ENCODE results near the gene OSBPL5.

The OSBPL5 gene

GRCh38 chr11:3197878-3198528 lies 32.9 kb upstream of the OSBPL5 start:
- no peak for DNase-seq (ENCODE audit: extremely low read depth in 1 of 2, low read depth in 1 of 2)

GRCh38 chr11:3197044-3197695 lies 32.1 kb upstream of the OSBPL5 start:
- no peak for DNase-seq (ENCODE audit: extremely low read depth in 1 of 2, low read depth in 1 of 2)

- DNase-seq (ENCODE audit: extremely low read depth in 1 of 2, low read depth in 1 of 2), result no peak
Measured at GRCh38 chr11:3196161-3197043, 31.3 kb upstream of the OSBPL5 start.

GRCh38 chr11:3195251-3196160 lies 30.4 kb upstream of the OSBPL5 start:
- DNase-seq (ENCODE audit: extremely low read depth in 1 of 2, low read depth in 1 of 2), result no peak

DNA sequence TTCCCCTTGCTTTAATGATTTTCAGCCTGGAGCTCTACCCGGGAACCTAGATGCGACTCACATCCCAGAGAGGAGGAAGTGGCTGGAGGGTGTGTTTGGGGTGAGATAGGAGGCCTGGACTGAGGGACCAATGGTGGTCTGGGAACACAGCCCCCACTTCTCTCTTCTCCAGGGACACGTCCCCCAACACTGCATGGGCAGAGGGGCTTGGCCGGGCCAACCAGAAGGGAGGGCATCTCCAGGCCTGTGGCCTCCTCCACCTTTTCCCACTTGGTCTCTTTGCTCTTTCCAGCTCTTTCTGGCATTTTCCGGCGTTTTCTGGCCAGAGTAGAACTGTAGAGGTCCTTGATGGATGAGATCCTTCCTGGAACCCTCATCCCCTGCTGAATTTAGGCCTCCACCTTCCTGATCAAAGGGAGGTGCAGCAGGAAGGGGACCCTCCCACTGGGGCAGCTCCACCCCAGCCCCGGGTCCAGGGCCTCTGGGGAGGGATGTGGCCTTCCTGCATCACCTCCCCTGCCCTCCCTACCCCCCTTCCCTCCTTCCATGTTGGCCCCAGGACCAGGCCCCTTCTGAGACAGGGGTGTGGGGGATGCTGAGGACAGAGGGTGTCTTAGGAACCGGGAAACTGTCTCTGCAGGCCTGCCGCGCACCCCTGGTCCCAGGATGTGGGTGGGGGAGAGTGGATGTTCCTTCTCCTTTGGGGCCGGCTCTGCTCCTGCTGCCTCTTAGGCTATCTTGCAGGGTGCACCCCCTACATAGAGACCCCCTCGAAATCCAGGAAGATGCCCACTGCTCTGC lies 29.1 kb upstream of the OSBPL5 start:
- DNase-seq (ENCODE audit: extremely low read depth in 1 of 2, low read depth in 1 of 2), result no peak

DNA sequence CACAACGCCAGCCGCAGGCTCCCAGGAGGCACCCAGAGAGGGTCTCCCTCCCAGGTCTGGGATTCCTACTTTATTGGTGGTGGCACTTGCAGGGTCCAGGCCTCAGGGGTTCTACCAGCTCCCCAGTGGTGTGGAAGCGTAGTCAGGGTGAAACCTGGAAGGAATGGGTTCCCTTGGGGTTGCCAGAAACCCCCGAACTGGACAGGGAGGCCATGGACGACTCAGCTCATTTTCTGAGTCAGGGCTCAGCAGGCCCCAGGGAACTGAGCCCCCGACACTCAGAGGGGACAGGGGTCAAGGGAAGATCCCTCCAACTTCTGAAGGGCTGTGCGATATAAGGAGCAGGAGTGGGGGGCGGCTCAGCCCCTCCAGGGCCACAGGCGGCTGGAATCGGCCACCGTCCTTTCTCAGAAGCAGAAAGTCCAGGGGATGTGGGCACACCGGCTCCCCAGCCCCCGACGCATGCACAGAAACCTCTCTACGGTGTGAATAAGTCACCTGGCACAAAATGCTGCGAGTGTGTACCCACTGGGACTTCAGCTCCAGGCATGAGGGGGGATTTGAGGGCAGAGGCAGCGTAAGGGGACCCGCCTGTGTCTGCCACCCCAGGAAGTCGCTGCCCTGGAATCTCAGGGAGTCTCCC lies 28.4 kb upstream of the OSBPL5 start:
- no peak for DNase-seq (ENCODE audit: extremely low read depth in 1 of 2, low read depth in 1 of 2)

GRCh38 chr11:3192511-3193372 lies 27.6 kb upstream of the OSBPL5 start:
- DNase-seq (ENCODE audit: extremely low read depth in 1 of 2, low read depth in 1 of 2), result no peak

- DNase-seq (ENCODE audit: extremely low read depth in 1 of 2, low read depth in 1 of 2), result no peak
Measured at GRCh38 chr11:3191586-3192324, 26.6 kb upstream of the OSBPL5 start.

GRCh38 chr11:3190600-3190999 lies 25.5 kb upstream of the OSBPL5 start:
- no peak for DNase-seq (ENCODE audit: extremely low read depth in 1 of 2, low read depth in 1 of 2)

DNA sequence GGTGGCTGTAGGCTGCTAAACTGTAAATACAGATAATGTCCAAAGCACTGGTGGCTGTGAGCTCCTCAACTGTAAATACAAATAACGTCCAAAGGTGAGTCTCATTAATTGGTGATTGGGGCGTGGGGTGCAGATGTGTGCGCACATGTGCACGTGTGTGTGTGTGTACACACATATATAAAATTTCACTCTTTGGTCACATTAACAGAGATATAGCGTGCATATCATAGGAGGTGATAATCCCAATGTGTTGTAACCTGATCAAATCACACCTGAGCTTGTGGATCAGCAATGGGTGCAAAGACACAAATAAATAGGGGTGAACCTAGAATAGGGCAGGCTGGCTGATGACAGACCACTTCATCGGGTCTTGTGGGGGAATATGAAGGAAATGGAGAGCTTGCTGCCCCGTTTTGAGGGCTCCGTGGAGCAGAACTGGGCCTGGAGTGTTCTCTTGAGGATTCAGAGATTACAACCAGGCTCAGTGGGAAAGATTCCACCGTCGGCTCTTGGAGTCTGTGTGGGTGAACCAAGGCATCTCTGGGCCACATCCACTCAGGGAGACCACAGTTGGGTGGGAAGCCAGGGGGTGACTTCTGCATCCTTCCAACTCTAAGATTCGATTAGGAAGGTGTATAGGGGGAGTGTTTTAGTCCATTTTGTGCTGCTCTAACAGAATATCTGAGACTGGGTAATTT lies 24.9 kb upstream of the OSBPL5 start:
- DNase-seq (ENCODE audit: extremely low read depth in 1 of 2, low read depth in 1 of 2), result no peak

- no peak for DNase-seq (ENCODE audit: extremely low read depth in 1 of 2, low read depth in 1 of 2)
Measured at GRCh38 chr11:3189196-3189843, 24.2 kb upstream of the OSBPL5 start.

- no peak for DNase-seq (ENCODE audit: extremely low read depth in 1 of 2, low read depth in 1 of 2)
Measured at GRCh38 chr11:3188496-3189195, 23.5 kb upstream of the OSBPL5 start.

GRCh38 chr11:3186166-3186953 lies 21.2 kb upstream of the OSBPL5 start:
- DNase-seq (ENCODE audit: extremely low read depth in 1 of 2, low read depth in 1 of 2), result no peak

DNA sequence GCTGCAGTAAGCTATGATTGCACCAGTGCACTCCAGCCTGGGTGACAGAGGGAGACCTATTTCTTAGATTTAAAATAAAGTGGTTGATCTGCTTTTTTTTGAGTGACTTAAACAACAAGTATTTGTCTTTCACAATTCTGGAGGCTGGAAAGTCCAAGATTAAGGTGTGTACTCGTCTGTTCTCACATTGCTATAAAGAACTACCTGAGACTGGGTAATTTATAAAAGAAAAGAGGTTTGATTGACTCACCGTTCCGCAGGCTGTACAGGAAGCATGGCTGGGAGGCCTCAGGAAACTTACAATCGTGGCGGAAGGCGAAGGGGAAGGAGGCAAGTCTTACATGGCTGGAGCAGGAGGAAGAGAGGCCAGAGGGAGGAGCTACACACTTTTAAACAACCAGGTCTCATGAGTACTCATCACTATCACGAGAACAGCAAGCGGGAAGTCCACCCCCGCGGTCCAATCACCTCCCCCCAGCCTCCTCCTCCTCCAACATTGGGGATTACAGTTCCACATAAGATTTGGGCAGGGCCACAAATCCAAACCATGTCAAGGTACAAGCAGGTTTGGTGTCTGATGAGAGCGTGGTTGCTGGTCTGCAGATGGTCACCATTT lies 19.7 kb upstream of the OSBPL5 start:
- no peak for DNase-seq (ENCODE audit: extremely low read depth in 1 of 2, low read depth in 1 of 2)

GRCh38 chr11:3183523-3183922 lies 18.4 kb upstream of the OSBPL5 start:
- no peak for DNase-seq (ENCODE audit: extremely low read depth in 1 of 2, low read depth in 1 of 2)
